Stimulated activated naive CD8-positive, alpha-beta T cell treated with anti-CD3 and anti-CD28 coated beads, Interleukin-15, Interleukin-2, amounts not matched to agents 100 U/mL and 50 U/mL, for 24 hours (primary cell): ENCODE measurements around the gene LOXHD1.
A peak's percentile ranks its signal among the peaks of the same experiment; 100 is the strongest.

ENCODE experiments used
- ATAC-seq: fragments of 150-1000 bp; cut with Tn5 transposase; one replicate; pipeline ENCODE4 v1.10.0; 2021
- DNase-seq: peaks from one replicate; pipeline ENCODE4 v3.0.0; 2021

LOXHD1 gene

DNA sequence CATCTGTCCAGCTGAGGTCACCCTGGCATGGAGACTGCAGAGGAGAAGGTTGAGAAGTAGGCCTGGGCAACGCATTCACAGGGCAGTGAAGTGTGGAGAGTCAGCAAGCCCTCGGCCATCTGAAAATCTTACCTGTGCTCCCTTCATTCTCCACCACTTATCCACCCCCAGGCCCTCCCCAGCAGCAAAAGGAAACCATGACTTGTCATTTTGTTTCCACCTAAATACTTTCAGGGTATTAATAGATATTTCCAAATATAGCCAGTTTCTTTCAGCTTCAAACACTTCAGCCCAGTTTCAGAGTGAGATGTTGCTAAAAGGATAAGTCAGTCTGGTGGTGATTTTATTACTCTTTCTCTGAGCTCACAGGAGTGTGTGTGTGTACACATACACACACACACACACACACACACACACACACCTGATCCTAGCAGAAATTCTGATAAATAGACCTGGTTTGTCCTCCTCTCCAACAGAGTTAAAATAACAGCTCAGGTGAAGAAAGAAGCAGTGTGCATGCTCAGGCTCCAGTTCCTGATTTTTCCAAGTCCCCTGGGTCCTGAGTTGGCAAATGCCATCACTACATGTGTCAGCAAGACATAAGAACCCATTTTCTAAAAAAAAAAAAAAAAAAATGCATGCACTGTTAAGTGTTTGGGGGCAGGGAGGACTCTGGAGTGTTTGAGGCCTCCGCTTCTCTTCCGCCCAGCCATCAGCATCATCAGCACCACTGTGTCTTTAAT is 82.8 kb downstream of the LOXHD1 start:
- ATAC-seq, result no peak

DNA sequence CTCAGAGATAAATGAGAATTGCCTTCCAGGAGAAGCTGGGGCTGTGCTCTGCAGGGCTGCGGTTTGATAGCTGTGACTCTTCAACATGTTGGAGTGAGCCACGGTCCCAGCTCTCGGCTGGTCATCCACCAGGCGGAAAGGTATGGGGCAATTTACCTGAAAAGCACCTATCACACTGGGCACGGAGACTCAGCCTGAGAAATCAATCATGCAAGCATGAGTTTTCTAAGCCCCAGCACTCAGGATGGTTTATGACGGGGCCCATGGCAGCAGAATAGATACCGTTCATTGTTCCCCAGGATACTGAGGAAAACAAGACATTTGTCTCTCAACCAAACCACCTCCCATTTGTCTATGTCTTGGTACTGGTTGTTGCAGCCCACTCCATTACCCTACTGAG is 83.9 kb downstream of the LOXHD1 start:
- no peak for DNase-seq
- ATAC-seq, result no peak

More for the DNA sequence above, 82.8 kb downstream of the LOXHD1 start:
- no peak for DNase-seq

DNA sequence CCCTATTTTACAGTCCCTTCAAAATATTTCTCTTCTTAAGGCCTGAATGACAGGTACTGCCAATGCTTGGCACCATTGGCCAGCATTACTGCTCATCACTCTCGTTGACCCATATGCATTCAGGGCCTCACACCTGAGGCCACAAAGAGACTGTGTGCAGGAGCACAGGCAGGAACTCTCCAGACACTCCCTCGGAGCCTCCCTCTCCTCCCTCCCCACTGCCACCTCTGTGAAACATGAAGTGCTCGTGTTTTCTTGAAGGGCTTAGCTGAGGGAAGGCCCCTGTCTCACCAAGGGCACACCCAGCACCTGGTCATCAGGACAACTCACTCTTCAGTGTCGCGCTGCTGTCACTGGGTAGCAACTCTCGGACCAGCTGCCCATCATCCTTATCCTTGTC is 85.3 kb downstream of the LOXHD1 start:
- no peak for DNase-seq
- ATAC-seq, result no peak

DNA sequence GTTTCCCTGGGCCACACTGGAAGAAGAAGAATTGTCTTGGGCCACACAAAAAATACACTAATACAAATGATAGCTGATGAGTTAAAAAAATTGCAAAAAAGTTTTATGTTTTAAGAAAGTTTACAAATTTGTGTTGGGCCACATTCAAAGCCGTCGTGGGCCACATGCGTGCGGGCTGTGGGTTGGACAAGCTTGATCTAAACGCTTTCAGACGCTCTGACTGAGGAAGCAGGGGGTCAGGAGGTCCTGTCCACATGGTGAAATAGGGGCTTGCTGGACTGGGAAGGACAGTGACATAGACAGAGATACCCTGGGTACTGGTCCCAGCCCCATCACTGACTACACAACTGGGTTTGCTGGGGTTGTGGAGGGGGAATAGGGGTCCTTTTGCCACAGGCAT is 86.4 kb downstream of the LOXHD1 start:
- no peak for ATAC-seq

DNA sequence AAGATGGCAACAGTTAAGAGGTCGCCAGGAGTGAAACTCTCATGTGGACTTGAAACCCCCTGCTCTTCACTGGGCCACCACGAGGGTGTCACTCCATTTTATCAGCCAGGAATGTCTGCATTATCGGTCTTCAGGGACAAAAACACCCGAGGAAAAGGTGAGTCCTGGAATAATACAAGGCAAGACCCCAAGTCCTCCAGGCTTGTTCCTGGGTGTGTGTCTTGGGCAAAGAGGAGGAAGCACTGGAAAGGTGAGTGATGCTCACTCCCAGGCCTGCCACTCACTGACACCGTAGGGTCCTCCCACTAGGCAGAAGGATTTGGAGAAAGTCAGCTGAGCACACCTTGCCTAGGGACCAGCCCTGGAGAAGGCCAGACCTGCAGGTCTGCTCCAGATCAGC is 86.9 kb downstream of the LOXHD1 start:
- ATAC-seq (no peak), DNase-seq (no peak)

More for the DNA sequence above, 86.4 kb downstream of the LOXHD1 start:
- no peak for DNase-seq

DNA sequence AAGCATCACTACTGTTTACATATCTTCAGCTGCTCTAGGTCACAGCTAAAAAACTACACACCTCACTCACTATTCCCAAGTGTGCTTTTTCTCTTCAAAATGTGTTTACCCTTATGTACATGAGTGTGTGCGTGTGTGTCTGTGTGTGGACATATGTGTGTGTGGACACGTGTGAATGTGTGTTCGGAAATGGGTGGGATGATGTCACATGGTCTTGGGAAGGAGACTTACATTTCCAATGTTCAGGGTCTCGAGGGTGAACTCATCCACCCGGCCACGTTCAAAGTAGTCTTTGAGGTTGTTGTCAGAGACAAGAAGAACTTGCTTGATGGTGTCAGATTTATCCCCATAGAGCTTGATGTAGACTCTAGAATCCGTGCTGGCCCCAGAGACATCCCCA is 87.8 kb downstream of the LOXHD1 start:
- ATAC-seq (no peak), DNase-seq (no peak)

DNA sequence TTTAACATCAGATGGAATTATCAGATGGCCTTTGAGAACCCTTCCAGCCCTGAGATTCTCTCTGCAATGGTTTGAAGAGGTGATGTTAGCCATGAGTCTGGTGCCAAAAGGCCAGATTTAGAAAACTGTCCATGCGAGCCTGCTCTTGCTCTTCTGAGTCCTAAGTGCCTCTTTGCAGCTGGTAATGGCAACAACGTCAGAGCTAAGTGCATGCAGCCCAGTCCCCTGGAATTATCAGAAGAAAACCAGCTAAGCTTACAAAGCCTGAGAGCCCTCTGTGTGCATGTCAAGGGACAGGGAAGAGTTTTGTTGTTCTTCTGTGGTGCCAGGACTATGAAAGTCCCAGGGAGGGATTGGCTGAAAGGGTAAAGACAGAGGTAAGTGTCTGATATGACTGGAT is 89.8 kb downstream of the LOXHD1 start:
- ATAC-seq, result no peak
- DNase-seq, result no peak

DNA sequence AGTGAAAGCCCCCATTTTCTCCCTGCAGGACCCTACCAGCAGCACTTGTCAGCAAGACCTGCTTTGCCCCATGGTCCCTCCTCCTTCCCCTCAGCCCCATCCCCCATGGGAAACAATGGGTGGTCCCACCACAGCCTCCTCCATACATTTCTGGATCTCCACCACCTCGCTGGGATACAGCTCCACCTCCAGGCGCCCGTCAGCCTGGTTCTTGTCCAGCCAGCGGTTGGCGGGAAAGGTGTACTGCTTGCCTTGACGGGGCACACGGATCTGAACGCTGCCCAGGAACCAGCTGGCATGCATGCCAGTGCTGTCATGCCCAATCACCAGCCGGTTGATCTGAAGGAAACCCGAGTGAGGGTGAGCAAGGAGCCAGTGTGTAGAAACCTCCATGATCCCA is 90.9 kb downstream of the LOXHD1 start:
- DNase-seq (no peak), ATAC-seq (no peak)

DNA sequence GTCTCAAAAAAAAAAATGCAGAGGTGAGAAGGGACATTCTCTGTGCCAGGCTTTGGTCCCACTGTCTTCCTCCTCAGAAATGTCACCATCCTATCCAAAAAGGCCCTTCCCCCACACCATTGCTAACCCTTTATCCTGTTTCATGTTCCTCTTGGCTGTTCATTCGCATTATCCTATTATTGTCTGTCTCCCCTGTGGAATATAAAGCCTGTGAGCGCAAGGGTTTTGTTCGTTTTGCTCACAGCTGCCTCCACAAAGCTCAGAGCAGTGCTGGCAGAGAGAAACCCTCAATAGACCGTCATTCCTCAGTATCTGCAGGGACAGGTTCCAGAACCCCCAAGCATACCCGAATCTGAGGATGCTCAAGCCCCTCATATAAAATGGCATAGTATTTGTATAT is 91.8 kb downstream of the LOXHD1 start:
- ATAC-seq, result no peak
- DNase-seq, result no peak

DNA sequence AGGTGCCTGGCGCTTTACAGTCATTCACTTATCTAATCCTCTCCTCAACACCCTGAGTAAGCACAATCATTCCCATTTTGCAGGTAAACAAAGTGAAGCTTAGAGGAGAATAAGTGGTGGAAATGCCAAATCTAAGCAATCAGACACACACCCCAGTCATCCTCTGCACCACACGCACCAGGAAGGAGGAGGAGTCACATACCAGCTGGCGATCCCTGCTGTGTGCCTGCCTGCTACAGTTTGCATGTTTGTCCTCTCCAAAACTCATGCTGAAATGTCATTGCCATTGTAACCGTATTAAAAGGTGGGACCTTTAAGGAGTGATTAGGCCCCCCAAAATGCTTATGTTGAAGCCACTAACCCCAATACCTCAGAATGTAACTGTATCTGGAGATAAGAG is 93.7 kb downstream of the LOXHD1 start:
- DNase-seq, result no peak
- no peak for ATAC-seq

DNA sequence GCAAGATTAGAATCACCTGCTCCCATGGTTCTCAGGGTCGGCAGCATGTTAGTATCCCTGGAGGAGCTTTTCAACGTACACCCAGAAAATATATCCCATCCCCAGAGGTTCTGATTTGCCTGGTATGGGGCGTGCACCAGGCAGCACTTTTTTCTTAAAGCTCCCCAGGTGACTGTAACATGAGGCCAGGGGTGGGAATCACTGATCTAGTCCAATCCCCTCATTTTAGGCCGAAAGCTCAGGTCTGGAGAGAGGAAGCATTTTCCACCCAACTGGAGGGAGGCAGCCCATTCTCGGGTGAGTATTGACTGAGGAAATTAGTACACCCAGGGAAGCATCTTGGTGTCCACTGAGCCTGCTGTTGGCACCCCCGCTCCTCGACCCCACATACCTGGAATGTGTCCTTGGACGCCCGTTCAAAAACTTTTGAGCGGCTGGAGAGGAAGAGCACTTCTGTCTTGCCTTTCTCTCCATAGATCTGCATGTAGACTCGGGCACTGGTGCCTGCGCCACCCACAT is 94.3 kb downstream of the LOXHD1 start:
- ATAC-seq, result no peak
- DNase-seq, result no peak

DNA sequence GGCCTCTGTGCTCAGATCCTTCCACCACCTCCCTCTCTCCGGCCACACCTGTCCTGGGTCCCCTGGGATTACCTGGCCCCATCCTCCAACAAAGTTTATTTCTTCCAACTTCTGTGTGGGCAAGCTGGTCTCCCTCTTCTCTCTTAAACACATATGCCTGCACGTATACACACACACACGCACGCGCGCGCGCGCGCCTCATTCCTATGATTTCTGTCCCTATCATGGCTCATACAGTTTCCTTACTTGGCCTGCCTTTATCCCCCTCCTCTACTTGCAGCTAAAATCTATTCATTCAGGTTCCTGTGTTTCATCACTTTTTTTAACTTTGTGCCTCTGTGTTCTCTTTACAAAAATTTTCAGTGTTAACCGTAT is 96.4 kb downstream of the LOXHD1 start:
- ATAC-seq (no peak), DNase-seq (no peak)

DNA sequence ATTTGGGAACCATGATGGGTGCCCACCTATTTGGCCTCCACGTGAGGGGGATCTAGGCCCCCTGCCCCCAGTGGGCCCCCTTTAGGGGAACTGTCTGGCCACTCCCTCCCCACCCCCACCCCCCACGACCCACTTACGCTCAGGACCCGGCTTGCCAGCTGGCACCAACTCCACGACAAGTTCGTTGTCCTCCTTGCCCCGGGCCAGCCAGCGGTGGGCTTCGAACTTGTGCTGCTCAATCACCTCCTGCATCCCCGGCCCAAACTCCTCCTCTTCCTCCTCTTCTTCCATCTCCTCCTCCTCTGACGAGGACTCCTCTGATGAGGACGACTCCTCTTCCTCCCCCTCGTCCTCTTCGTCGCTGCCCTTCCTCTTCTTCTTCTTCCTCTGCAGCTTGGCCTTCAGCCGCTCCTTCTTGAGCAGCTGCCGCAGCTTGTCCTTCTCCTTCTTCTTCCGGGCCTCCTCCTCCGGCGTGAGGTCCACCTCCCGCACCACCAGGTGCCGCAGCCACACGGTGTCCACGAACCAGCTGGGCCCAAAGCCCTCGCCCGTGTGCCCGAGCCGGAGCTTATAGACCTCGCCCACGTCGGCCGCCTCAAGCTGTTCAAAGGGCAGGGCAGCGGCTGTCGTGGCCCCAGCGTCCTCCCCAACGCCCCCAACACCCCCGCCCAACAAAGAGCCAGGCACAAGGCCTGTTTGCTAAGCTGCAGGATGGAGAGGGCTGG is 96.9 kb downstream of the LOXHD1 start:
- no peak for DNase-seq
- no peak for ATAC-seq

DNA sequence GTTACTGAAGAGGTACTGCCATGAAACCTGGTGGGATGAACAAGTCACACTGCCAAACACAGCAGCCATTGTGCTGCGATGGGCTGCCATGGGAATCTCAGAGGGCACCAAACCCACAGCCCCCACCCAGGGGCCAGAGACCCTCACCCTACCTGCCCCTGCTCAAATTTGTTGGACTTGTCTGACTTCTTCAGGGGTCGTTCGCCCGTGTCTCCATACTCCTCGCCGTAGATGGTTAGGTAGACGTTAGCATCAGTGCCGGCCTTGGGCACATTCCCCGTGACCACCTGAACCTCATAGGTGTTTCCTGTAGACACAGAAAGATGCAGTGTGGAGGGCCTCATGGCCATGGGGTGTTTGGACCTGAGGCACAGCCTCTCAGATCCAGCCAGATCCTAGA is 97.7 kb downstream of the LOXHD1 start:
- DNase-seq (no peak), ATAC-seq (no peak)

DNA sequence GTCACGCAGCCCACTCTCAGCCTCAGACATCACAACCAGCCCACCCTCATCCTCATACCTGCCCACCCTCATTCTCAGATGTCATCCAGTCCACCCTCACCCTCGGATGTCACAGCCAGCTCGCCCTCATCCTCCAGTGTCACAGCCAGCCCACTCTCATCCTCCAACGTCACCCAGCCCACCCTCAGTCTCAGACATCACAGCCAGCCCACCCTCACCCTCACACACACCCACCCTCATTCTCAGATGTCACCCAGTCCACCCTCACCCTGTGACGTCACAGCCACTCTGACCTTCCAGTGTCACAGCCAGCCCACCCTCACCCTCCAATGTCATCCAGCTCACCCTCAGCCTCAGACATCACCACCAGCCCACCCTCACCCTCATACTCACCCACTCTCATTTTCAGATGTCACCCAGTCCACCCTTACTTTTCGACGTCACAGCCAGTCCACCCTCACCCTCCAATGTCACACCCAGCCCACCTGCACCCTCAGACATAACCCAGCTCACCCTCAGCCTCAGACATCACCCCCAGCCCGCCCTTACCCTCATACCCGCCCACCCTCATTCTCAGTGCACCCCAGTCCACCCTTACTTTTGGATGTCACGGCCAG is 100.3 kb downstream of the LOXHD1 start:
- ATAC-seq (peak; percentile 16), DNase-seq (no peak)

DNA sequence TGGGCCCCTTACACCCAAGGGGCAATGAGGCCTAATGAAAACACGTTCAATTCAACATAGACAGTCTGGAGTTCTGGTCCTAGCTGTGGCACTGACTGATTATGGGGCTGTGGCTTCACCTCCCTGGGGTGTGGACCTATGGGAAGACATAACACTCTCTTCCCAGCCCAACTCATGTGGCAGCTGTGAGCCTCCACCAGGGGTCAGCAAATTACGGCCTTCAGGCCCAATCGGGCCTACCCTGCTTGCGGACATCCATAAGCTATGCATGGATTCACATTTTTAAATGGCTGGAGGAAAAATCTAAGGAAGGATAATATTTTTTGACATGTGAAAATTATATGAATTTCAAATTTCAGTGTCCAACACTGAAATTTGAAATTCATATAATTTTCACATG is 101.3 kb downstream of the LOXHD1 start:
- ATAC-seq, result no peak
- peak; percentile 9 for DNase-seq

DNA sequence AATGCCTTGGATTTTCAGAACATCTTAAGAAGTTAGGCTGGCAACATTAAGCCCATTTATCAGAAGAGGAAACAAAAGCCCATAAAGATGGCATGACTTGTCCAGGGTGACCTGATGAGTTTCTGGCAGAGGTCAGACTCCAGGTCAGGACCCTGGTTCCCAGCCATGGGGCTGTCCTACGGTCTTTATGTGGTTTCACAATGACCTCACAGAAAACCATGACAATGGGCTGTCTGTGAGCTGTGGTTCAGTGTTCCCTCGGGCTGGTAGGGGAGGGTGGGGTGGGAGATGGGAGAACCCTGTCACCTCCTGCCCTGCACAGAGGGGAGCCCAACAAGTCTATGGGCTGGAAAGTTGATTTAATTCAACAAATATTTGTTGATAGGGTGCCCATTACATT is 101.8 kb downstream of the LOXHD1 start:
- no peak for DNase-seq
- ATAC-seq, result no peak

DNA sequence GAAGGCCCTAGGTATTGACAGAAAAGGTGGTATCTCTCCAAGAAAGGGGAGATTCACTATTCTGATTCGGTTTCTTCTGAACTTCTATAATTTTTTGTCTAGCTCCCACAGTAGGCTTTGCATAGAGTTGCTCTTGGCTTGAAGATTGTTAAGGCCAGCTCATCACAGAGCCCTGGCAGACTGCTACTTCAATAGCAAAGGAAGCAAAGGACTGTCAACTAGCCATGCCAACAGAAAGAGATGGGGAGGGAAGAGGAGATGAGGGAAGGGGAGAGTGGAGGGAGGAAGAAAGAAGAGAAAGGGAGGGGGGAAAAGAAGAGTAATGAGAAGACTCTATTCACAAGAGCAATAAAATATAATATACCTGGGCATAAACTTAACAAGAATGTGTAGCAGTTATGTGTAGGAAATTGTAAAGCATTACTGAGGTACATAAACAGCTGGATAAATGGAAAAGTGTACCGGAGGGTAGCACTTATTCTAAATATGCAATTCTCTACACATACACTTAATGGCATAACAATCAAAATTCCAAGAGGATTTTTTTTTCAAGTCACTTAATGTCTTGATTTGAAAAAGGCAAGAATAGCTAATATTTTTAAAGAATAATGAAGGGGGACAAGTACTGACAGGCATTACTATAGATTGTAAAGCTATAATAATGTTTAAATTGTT is 102.5 kb downstream of the LOXHD1 start:
- DNase-seq, result no peak
- ATAC-seq, result no peak

DNA sequence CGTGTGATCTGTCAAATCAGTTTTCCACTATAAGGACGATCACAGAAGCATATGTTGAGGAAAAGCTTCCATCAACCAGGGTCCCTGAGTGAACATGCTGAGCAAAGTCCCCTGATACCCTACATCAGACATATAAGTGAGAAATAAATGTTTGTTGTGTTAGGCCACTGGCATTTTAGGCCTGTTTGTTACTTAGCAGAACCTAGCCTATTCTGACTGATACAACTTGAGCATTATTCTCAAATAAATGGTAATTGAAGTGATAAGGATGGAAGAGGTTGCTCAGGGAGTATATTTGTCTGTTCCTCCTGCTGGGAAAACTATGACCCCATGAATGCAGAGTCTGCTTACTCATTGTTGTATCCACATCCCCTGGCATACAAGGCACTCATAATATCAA is 106.4 kb downstream of the LOXHD1 start:
- DNase-seq (no peak), ATAC-seq (no peak)

DNA sequence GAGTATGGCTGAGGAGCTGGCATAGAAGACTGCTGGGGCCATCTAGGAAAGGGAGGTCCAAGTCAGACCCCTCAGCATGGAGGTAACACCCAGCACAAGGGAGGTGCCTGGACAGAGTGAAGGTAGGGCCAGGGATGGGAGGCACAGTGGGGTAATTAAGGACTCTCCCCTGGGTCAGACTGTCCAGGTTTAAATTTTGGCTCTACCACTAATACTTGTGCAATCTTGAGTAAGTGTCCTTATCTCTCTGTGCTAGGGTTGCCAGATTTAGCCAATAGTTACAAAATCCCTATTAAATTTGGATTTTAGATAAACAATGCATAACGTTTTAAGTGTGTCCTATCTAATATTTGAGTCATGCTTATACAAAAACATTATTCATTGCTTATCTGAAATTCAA is 109.5 kb downstream of the LOXHD1 start:
- DNase-seq, result no peak
- ATAC-seq, result no peak

DNA sequence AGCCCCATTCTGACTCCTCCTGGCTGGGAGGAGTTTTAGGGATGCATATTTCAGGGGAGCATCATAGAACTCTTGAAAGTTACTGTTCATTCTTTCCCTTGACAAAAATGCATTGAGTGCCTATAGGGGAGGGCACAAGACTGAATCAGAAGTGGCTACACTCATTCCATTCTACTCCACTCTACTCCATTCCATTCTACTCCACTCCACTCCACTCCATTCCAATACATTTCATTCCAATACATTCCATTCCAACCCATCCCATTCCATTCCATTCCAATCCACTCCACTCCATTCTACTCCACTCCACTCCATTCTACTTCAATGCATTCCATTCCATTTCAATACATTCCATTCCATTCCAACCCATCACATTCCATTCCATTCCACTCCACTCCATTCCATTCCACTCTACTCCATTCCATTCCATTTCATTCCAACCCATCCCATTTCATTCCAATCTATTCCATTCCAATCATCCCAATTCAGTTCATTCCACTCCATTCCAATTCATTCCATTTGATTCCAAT is 110.8 kb downstream of the LOXHD1 start:
- DNase-seq (no peak), ATAC-seq (no peak)

DNA sequence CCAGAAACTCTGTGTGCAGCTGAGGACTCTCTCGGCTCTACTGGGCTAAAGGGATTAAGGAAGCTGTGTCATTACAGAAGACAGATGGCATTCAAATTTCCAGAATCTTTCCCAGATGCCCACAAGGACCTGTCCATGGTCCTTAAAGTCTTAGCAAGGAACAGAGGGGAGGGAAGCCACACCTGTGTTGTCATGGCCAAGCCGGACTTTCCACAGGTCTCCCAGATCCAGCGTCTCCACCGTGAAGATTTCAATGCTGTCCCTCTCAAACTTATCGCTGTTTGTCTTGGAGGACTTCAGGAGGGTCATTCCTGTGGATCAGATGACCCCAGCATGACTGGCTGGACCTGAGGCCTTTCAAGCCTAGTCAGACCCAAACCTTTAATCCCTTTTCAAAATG is 114.5 kb downstream of the LOXHD1 start:
- ATAC-seq (no peak), DNase-seq (no peak)
